HG02642 (cell line): ENCODE measurements around the gene C19orf85.

Experiments used
- ATAC-seq: cut with Tn5 transposase; IDR thresholded peaks from one replicate; pipeline ENCODE4 v1.9.1; 2021; ENCODE audit warnings: mild to moderate bottlenecking; ENCODE audit not compliant: unreplicated experiment, poor library complexity

Gene C19orf85

GRCh38 chr19:55490478-55491432 is 26.2 kb upstream of the C19orf85 start:
- ATAC-seq, result no peak

- ATAC-seq, result no peak
Observed at GRCh38 chr19:55489711-55490477, 25.3 kb upstream of the C19orf85 start.

- no peak for ATAC-seq
Observed at GRCh38 chr19:55488986-55489710, 24.6 kb upstream of the C19orf85 start.

GRCh38 chr19:55487924-55488687 is 23.6 kb upstream of the C19orf85 start, which contains the start of gene SSC5D:
SSC5D (plus strand) TSS chr19:55488436; CDS start chr19:55488590, 154 bp downstream.
- ATAC-seq, result no peak

GRCh38 chr19:55486971-55487923 is 22.7 kb upstream of the C19orf85 start:
- no peak for ATAC-seq

- no peak for ATAC-seq
Observed at GRCh38 chr19:55486043-55486970, 21.8 kb upstream of the C19orf85 start.

GRCh38 chr19:55485439-55486011 is 21.0 kb upstream of the C19orf85 start:
- no peak for ATAC-seq

- ATAC-seq, result peak; percentile 67
Observed at GRCh38 chr19:55484593-55485438, 20.3 kb upstream of the C19orf85 start, which contains the start of gene NAT14. NAT14 (plus strand) TSS chr19:55485188; CDS start chr19:55485709, 521 bp downstream.

GRCh38 chr19:55483706-55484592 is 19.4 kb upstream of the C19orf85 start:
- ATAC-seq, result no peak

GRCh38 chr19:55482967-55483705 is 18.6 kb upstream of the C19orf85 start:
- ATAC-seq, result no peak

- ATAC-seq, result no peak
Observed at GRCh38 chr19:55482156-55482961, 17.8 kb upstream of the C19orf85 start.

- no peak for ATAC-seq
Observed at GRCh38 chr19:55481794-55482155, 17.2 kb upstream of the C19orf85 start.

GRCh38 chr19:55481148-55481793 is 16.7 kb upstream of the C19orf85 start:
- no peak for ATAC-seq
